ENCODE results near the gene ARHGAP22. TPM values are rescaled to one million over a fixed set of nuclear protein-coding genes. Genes with fewer than 3 reads are reported as not detected.

Gene ARHGAP22
- total RNA-seq, 1 donor = 22.9 TPM

DNA sequence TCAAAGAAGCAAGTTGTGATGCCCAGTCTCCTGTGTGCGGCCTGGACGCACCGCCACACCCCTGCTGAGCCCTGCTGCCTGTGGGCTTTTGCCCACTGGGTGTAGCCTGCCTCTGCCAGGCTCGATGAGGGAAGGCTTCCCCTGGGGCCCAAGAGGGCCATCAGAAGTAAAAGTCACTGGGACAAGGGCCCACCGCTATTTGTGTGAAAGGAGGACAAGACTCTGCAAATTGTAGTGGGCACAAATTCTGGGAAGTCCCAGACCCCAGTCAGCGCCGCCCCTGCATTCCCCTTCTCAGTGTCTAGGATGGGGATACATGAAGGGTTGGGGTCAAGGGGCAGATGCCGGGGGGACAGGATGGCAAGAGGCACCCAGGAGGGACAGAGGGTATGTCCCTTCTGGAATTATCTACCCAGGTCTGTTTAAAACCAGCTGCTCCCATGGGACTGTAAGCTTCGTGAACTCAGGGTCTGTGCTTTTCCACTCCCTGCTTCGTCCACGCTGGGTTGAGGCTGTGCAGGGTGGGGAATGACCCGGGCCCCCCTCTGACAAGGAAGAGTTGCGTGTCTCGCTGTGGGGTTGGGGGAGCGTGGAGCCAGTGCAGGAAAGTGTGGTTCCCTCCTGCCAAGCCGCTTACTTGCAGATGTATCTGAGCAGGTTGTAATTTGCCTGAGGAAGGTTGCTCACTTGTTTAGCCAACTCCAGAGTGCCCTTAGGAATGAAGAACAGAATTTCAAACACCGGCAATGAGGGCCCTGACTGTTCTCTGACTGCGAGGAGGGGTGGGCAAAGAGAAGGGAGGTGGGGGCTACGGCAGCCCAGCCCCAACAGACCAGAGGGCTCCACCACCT is 151.2 kb downstream of the ARHGAP22 start:
- TF ChIP-seq, protein P1, sequence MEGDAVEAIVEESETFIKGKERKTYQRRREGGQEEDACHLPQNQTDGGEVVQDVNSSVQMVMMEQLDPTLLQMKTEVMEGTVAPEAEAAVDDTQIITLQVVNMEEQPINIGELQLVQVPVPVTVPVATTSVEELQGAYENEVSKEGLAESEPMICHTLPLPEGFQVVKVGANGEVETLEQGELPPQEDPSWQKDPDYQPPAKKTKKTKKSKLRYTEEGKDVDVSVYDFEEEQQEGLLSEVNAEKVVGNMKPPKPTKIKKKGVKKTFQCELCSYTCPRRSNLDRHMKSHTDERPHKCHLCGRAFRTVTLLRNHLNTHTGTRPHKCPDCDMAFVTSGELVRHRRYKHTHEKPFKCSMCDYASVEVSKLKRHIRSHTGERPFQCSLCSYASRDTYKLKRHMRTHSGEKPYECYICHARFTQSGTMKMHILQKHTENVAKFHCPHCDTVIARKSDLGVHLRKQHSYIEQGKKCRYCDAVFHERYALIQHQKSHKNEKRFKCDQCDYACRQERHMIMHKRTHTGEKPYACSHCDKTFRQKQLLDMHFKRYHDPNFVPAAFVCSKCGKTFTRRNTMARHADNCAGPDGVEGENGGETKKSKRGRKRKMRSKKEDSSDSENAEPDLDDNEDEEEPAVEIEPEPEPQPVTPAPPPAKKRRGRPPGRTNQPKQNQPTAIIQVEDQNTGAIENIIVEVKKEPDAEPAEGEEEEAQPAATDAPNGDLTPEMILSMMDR (IDR thresholded peaks at IDR 0.05; ENCODE audit: insufficient read depth, low read depth, low read length) = no peak
- no peak overlapping the region for H3K4me3 ChIP-seq (ENCODE audit: low read depth, low read length)
- no peak for DNase-seq (ENCODE audit: low read depth)

DNA sequence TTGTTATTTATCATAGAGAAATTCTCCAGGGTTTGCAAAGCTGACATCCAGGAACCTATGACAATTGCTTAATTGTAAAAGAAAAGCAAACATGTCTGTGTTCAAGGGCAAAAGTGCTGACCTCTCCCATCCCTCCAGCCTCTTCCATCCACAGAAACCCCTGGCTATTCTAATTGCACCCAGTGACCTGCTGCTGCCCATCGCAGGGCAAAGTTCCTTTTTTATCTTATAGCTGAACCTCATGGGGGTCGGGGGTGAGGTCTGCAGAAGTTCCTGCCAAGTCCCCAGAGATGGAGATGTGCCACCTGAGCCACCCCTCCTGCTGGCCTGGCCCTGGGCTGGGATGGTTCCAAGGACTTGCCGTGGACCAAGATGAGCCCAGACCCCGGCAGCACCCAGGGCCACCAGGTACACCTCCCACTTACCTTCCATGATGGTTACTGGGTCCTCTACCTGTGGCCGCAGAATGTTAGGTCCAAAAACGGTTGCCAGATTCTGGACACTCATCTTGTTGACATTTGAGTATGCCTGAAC is 151.9 kb downstream of the ARHGAP22 start:
- no peak overlapping the region for H3K4me3 ChIP-seq (ENCODE audit: low read depth, low read length)
- TF ChIP-seq, protein P1 (IDR thresholded peaks at IDR 0.05; ENCODE audit: insufficient read depth, low read depth, low read length) = no peak
- DNase-seq (ENCODE audit: low read depth) = no peak

DNA sequence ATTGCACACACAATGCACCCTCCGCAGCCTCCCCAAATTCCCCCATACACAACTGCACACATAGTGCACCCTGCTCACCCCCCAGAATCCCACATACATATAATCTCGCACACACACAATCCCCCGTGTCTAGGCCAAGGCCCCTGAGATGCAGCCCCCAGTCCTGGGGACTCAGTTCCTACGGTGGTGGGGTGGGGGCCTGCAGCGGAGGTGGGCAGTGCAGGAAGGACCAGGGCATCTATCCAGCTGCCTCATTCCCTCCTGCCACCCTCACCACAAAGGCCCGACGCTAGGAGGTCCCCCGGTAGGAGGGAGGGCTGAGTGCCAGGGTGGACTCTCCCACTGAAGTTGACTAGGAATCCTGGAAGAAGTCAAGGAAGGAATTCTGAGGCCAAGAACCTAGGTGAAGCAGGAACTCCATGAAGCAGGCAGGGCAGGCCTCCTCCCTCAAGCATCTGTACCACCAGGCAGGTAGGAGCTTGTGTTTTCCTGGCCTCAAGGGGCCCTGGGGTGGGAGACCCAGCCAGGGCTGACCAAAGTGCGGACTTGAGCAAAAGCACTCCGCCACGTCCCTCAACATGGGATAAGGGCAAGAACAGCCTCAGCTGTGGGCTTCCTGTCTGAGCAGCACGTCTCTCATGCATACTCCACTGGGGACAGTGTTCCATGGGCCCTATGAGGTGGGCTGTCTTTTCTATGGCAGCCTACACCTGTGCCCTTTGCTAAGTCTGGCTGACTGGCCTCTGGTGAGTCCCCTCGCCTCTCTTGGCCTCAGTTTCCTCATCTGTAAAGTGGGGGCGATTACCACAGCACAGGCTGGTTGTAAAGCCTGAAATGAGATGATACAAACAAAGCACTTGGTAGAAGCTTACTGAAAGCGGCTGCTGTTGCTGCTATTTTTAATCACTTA is 152.6 kb downstream of the ARHGAP22 start:
- no peak for DNase-seq (ENCODE audit: low read depth)
- TF ChIP-seq, protein P1 (IDR thresholded peaks at IDR 0.05; ENCODE audit: insufficient read depth, low read depth, low read length) = no peak
- no peak overlapping the region for H3K4me3 ChIP-seq (ENCODE audit: low read depth, low read length)

DNA sequence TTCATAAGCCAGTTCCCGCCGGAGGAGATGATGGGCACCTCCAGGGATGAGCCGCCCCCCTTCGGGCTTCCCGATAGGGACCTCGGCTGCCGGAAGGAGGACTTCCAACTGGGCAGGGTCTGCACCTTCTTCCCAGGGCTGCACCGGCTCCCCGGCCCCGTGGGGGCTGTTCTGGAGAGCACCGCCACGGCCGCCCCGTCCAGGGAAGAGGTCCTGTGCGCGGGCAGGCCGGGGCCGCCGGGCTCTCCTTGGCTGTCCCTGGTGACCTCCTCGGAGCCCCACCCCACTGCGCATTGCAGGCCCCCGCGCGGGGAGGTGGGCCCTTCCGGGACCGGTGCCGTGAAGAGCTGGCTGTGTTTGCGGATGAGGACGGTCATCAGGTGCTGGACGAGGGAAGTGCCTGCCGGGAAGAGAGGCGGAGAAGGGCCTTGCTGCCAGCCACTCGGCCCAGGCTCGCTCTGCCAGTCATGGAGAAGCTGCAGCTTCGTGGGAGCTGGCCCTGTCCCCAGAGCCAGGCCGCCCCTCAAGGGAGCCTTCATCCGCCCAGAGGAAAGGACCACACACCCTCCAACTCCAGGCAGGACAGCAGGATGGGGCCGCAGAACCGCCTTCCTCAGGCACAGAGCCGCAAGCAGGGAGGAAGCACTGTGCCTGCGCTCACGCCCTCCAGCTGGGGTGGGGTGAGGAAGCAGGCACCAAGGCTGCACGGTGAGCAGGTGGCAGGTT is 154.0 kb downstream of the ARHGAP22 start:
- DNase-seq (ENCODE audit: low read depth) = no peak
- TF ChIP-seq, protein P1 (IDR thresholded peaks at IDR 0.05; ENCODE audit: insufficient read depth, low read depth, low read length) = no peak
- no peak overlapping the region for H3K4me3 ChIP-seq (ENCODE audit: low read depth, low read length)

DNA sequence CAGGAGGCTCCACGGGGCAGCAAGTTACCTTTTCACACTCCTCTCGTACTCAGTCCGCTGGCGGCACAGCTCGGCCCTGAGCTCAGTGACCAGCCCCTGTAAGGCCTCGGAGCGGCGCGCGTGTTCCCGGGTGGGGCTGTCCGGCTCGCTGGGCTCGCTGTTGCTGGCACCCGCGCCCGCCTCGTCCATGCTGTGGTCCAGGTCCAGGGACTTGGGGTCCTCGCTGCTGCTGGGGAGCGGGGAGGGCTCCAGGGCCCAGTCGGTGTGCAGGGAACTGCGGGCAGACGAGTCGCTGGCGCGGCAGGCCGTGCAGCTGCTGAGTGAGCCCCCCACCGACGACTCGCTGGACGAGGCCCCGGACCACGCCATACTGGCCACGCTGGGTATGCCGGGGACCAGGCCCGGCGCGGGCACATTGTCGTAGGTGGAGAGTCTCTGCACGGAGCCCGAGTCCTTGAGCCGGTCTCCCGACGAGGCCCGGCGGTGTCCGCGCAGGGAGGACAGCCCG is 154.6 kb downstream of the ARHGAP22 start:
- DNase-seq (ENCODE audit: low read depth) = no peak
- TF ChIP-seq, protein P1 (IDR thresholded peaks at IDR 0.05; ENCODE audit: insufficient read depth, low read depth, low read length) = no peak
- H3K4me3 ChIP-seq (ENCODE audit: low read depth, low read length) = no peak overlapping the region
